Neural progenitor cell (in vitro differentiated cells): Measurements from ENCODE around the gene OR2T10. TPM values are rescaled to one million over a fixed set of nuclear protein-coding genes. Genes with fewer than 3 reads are reported as not detected.
"Not testable (repeated sequence)": the region's sequence is repeated elsewhere in the genome, so short reads cannot be mapped to it uniquely, and the experiment has no call there.

ENCODE experiments used
- DNase-seq: peaks from one replicate; pipeline ENCODE4 v3.0.0-alpha.2; 2016; ENCODE audit warnings: low spot score
- H2AFZ ChIP-seq: fragments of 200-600 bp; sonication (generic); replicated peaks from 2 replicates; pipeline ENCODE4 v1.6.1; 2016; ENCODE audit warnings: antibody characterized with exemption
- H3F3A ChIP-seq: fragments of 200-600 bp; sonication (generic); 2 replicates; pipeline ENCODE4 v1.6.1; 2016; ENCODE audit warnings: antibody characterized with exemption, low read depth
- H3K27ac ChIP-seq: fragments of 200-600 bp; sonication (generic); 2 replicates; pipeline ENCODE4 v1.5.1; 2016; ENCODE audit warnings: mild to moderate bottlenecking
- H3K27me3 ChIP-seq: fragments of 200-600 bp; sonication (generic); 2 replicates; pipeline ENCODE4 v1.6.1; 2016; ENCODE audit warnings: mild to moderate bottlenecking, moderate library complexity
- H3K36me3 ChIP-seq: fragments of 200-600 bp; sonication (generic); 2 replicates; pipeline ENCODE4 v1.5.1; 2016
- H3K4me1 ChIP-seq: fragments of 200-600 bp; sonication (generic); 2 replicates; pipeline ENCODE4 v1.6.1; 2016; ENCODE audit warnings: mixed run types
- H3K4me2 ChIP-seq: fragments of 200-600 bp; sonication (generic); 2 replicates; pipeline ENCODE4 v1.6.1; 2016
- H3K4me3 ChIP-seq: fragments of 200-600 bp; sonication (generic); 2 replicates; pipeline ENCODE4 v1.5.1; 2016
- H3K79me2 ChIP-seq: fragments of 200-600 bp; sonication (generic); 2 replicates; pipeline ENCODE4 v1.6.1; 2016; ENCODE audit warnings: low read depth
- H3K9ac ChIP-seq: fragments of 200-600 bp; sonication (generic); 2 replicates; pipeline ENCODE4 v1.6.1; 2016
- H3K9me3 ChIP-seq: fragments of 200-600 bp; sonication (generic); 2 replicates; pipeline ENCODE4 v1.5.1; 2016; ENCODE audit warnings: low read depth
- H4K20me1 ChIP-seq: fragments of 200-600 bp; sonication (generic); 2 replicates; pipeline ENCODE4 v1.6.1; 2016; ENCODE audit warnings: low read depth
- H3K27ac Mint-ChIP-seq: 3 replicates; pipeline ENCODE4 v1.8.0; 2021; ENCODE audit warnings: mixed read lengths
- H3K27me3 Mint-ChIP-seq: 2 replicates; pipeline ENCODE4 v1.8.0; 2022; ENCODE audit warnings: low read depth, mild to moderate bottlenecking, inconsistent platforms, moderate library complexity, mixed read lengths; ENCODE audit not compliant: insufficient read depth
- H3K36me3 Mint-ChIP-seq: 3 replicates; pipeline ENCODE4 v1.8.0; 2021; ENCODE audit warnings: mixed read lengths
- H3K4me1 Mint-ChIP-seq: 3 replicates; pipeline ENCODE4 v1.8.0; 2021; ENCODE audit warnings: mixed read lengths
- H3K4me3 Mint-ChIP-seq: 3 replicates; pipeline ENCODE4 v1.8.0; 2021; ENCODE audit warnings: mild to moderate bottlenecking, moderate library complexity, mixed read lengths
- H3K9me3 Mint-ChIP-seq: 3 replicates; pipeline ENCODE4 v1.8.0; 2020; ENCODE audit warnings: mixed read lengths
- EZH2 ChIP-seq: fragments of 200-600 bp; sonication (generic); IDR thresholded peaks from 2 replicates; pipeline ENCODE4 v1.6.1; 2017; ENCODE audit warnings: antibody characterized with exemption, mild to moderate bottlenecking, moderate library complexity
- total RNA-seq: library from RNA; depleted of rRNA; stranded (reverse); fragments of >200 nt; gene quantifications from 2 replicates; pipeline ENCODE4 v1.2.3, GENCODE V29; 2015; ENCODE audit warnings: low replicate concordance
- TF ChIP-seq, protein P1 (sequence below): fragments of 200-600 bp; sonication (generic); IDR thresholded peaks from 2 replicates; pipeline ENCODE4 v1.5.1; 2017; ENCODE audit warnings: antibody characterized with exemption, mild to moderate bottlenecking

Gene OR2T10, protein sequence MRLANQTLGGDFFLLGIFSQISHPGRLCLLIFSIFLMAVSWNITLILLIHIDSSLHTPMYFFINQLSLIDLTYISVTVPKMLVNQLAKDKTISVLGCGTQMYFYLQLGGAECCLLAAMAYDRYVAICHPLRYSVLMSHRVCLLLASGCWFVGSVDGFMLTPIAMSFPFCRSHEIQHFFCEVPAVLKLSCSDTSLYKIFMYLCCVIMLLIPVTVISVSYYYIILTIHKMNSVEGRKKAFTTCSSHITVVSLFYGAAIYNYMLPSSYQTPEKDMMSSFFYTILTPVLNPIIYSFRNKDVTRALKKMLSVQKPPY
- total RNA-seq = not detected in 2 replicates

DNA sequence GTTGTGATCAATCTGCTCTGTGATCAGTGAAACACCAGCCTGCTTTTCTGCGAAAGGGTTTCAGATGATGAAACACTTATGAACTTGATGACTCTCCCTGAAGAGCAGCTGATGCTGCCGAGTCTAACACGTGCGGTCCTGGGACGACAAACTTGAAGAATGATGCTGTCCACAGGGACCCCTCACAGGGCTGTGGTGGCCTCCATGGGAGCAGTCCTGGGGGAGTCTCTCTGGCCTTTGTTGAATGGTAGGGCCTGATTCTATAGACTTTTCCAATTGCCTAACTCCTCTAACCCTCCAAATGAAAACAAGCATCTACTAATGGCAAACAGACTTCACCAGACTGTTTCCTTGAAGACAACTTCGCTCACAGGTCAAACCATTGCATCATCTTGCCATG is at the start of gene OR2T10:
Gene OR2T10 (minus strand): TSS at position 112 of the 400 bp plus-strand sequence. CDS start 3,932 bp downstream, outside the sequence.
- Histone ChIP-seq H3K9ac (no peak within 1 kb of the TSS), H3F3A (no peaks in the 10 kb centered on the region), H3K4me2 (no peak within 1 kb of the TSS), H3K36me3 (no peaks in the 10 kb centered on the region), H3K4me1 (no peaks in the 10 kb centered on the region), H3K27ac (no peak within 1 kb of the TSS), H3K9me3 (peaks cover 45% of the 10 kb centered on the region), H3K79me2 (no peaks in the 10 kb centered on the region), H2AFZ (no peak within 1 kb of the TSS), H3K27me3 (no peaks in the 10 kb centered on the region), H4K20me1 (no peaks in the 10 kb centered on the region), H3K4me3 (no peak within 1 kb of the TSS)
- Mint-ChIP-seq H3K36me3 (no peaks in the 10 kb centered on the region), H3K27me3 (no peaks in the 10 kb centered on the region), H3K4me1 (no peaks in the 10 kb centered on the region), H3K27ac (no peak within 1 kb of the TSS), H3K9me3 (peaks cover 10% of the 10 kb centered on the region), H3K4me3 (no peak within 1 kb of the TSS)
- TF ChIP-seq, protein P1, sequence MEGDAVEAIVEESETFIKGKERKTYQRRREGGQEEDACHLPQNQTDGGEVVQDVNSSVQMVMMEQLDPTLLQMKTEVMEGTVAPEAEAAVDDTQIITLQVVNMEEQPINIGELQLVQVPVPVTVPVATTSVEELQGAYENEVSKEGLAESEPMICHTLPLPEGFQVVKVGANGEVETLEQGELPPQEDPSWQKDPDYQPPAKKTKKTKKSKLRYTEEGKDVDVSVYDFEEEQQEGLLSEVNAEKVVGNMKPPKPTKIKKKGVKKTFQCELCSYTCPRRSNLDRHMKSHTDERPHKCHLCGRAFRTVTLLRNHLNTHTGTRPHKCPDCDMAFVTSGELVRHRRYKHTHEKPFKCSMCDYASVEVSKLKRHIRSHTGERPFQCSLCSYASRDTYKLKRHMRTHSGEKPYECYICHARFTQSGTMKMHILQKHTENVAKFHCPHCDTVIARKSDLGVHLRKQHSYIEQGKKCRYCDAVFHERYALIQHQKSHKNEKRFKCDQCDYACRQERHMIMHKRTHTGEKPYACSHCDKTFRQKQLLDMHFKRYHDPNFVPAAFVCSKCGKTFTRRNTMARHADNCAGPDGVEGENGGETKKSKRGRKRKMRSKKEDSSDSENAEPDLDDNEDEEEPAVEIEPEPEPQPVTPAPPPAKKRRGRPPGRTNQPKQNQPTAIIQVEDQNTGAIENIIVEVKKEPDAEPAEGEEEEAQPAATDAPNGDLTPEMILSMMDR = no peak
- TF ChIP-seq EZH2 = no peak
- DNase-seq = no peak

- H4K20me1 ChIP-seq, H3K27me3 ChIP-seq, H3K27me3 Mint-ChIP-seq, H3K9ac ChIP-seq, H3K4me3 Mint-ChIP-seq, H3K36me3 Mint-ChIP-seq, H3K4me2 ChIP-seq, H3K27ac ChIP-seq, H3K9me3 Mint-ChIP-seq, H3K79me2 ChIP-seq, H3K9me3 ChIP-seq, H3K27ac Mint-ChIP-seq, H3K4me3 ChIP-seq, H3K4me1 Mint-ChIP-seq, H3K36me3 ChIP-seq, H3K4me1 ChIP-seq, H2AFZ ChIP-seq, DNase-seq, H3F3A ChIP-seq: not testable (repeated sequence)
Measured at GRCh38 chr1:248645178-248645577, 47.7 kb upstream of the OR2T10 start, which contains the start of gene OR2T35. OR2T35 (minus strand) TSS chr1:248645278; CDS start chr1:248639258, 6,020 bp downstream.

GRCh38 chr1:248642971-248643651 is 45.6 kb upstream of the OR2T10 start:
- H3K4me1 Mint-ChIP-seq, H2AFZ ChIP-seq, H3K4me2 ChIP-seq, H3K79me2 ChIP-seq, H3K4me1 ChIP-seq, H3K4me3 Mint-ChIP-seq, H3K4me3 ChIP-seq, H3K9me3 ChIP-seq, H3K27me3 Mint-ChIP-seq, H3K27me3 ChIP-seq, H3K27ac ChIP-seq, H3K9me3 Mint-ChIP-seq, H3F3A ChIP-seq, DNase-seq, H3K27ac Mint-ChIP-seq, H3K36me3 Mint-ChIP-seq, H4K20me1 ChIP-seq, H3K9ac ChIP-seq, H3K36me3 ChIP-seq: not testable (repeated sequence)

GRCh38 chr1:248641583-248641982 is 44.1 kb upstream of the OR2T10 start:
- H3K4me1 Mint-ChIP-seq, H3K27ac ChIP-seq, H3K36me3 ChIP-seq, H3K27ac Mint-ChIP-seq, H3K27me3 Mint-ChIP-seq, H3K4me1 ChIP-seq, H3F3A ChIP-seq, H2AFZ ChIP-seq, H3K4me3 Mint-ChIP-seq, H3K36me3 Mint-ChIP-seq, H3K4me2 ChIP-seq, DNase-seq, H3K27me3 ChIP-seq, H3K9ac ChIP-seq, H3K9me3 ChIP-seq, H3K4me3 ChIP-seq, H4K20me1 ChIP-seq, H3K9me3 Mint-ChIP-seq, H3K79me2 ChIP-seq: not testable (repeated sequence)

DNA sequence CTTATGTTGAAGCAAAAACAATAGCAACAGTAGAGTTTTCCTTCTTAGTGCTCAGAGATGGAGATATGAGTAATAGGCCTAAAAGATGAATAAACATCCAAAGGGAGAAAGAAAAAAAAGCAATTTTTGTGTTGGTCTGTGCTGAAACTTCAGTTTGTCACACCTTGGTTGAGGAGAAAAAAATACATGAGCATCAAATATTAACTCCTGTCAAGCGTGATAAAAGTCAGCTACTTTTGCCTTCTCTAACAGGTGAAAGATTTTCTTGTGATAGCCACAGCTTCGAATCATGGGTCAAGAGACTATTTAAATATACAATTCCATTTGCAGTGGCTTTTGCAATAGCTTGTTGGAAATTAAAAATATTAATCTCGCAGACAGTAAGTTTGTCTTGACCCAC is 43.4 kb upstream of the OR2T10 start:
- not testable (repeated sequence) for H3K9me3 ChIP-seq, H3K4me3 Mint-ChIP-seq, DNase-seq, H3K36me3 ChIP-seq, H3K27ac ChIP-seq, H3K27me3 ChIP-seq, H2AFZ ChIP-seq, H3K79me2 ChIP-seq, H3K9me3 Mint-ChIP-seq, H3K4me1 Mint-ChIP-seq, H3K4me1 ChIP-seq, H3K27ac Mint-ChIP-seq, H3F3A ChIP-seq, H3K4me3 ChIP-seq, H3K4me2 ChIP-seq, H3K36me3 Mint-ChIP-seq, H3K27me3 Mint-ChIP-seq, H4K20me1 ChIP-seq, H3K9ac ChIP-seq

DNA sequence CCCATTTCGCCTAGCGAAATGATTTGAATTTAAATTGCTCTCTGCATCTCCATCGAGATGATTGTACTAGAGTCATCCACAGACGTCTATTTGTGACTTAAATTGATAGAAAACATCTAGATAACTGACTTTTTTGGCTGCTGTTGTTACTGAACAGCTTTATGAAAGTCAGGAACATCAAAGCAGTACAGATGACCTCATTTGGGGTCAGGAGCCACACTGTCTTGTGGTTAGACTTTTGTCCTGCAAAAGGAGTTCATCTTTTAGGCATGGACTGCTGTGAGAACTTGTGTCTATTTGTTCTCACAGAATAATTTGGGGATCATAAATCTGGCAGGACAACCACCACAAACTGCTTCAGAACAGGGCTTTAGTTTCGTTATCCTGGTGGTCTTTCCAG is 42.2 kb upstream of the OR2T10 start:
- not testable (repeated sequence) for H2AFZ ChIP-seq, H4K20me1 ChIP-seq, H3K4me3 Mint-ChIP-seq, H3K27me3 Mint-ChIP-seq, H3K4me2 ChIP-seq, DNase-seq, H3K36me3 Mint-ChIP-seq, H3K4me1 Mint-ChIP-seq, H3K9me3 ChIP-seq, H3K9me3 Mint-ChIP-seq, H3K9ac ChIP-seq, H3K27ac ChIP-seq, H3K4me3 ChIP-seq, H3K27ac Mint-ChIP-seq, H3K27me3 ChIP-seq, H3K4me1 ChIP-seq, H3K36me3 ChIP-seq, H3K79me2 ChIP-seq, H3F3A ChIP-seq

GRCh38 chr1:248636612-248637011 is 39.1 kb upstream of the OR2T10 start:
- H3K27ac Mint-ChIP-seq = not testable (repeated sequence)

More at GRCh38 chr1:248636612-248637011, 39.1 kb upstream of the OR2T10 start:
- H3F3A ChIP-seq, H3K27me3 Mint-ChIP-seq, DNase-seq, H3K9me3 ChIP-seq, H3K27ac ChIP-seq, H3K36me3 ChIP-seq, H3K4me3 Mint-ChIP-seq, H3K9ac ChIP-seq, H3K4me3 ChIP-seq, H2AFZ ChIP-seq, H3K36me3 Mint-ChIP-seq, H3K4me1 Mint-ChIP-seq, H4K20me1 ChIP-seq, H3K4me2 ChIP-seq, H3K9me3 Mint-ChIP-seq, H3K79me2 ChIP-seq, H3K4me1 ChIP-seq, H3K27me3 ChIP-seq: not testable (repeated sequence)
